HG03565 (cell line): ENCODE measurements around the gene MAP4K2.
A peak's percentile ranks its signal among the peaks of the same experiment; 100 is the strongest.

Source experiments
- ATAC-seq: cut with Tn5 transposase; IDR thresholded peaks from one replicate; pipeline ENCODE4 v1.9.1; 2021; ENCODE audit warnings: mild to moderate bottlenecking, moderate library complexity; ENCODE audit not compliant: unreplicated experiment

MAP4K2 gene

GRCh38 chr11:64794526-64794925, 8.5 kb downstream of the MAP4K2 start:
- ATAC-seq, result no peak

- no peak for ATAC-seq
Measured at GRCh38 chr11:64793271-64794160, 9.5 kb downstream of the MAP4K2 start.

GRCh38 chr11:64792482-64792881, 10.5 kb downstream of the MAP4K2 start:
- no peak for ATAC-seq

- ATAC-seq, result no peak
Measured at GRCh38 chr11:64791781-64792291, 11.2 kb downstream of the MAP4K2 start.

- no peak for ATAC-seq
Measured at GRCh38 chr11:64790205-64791095, 12.6 kb downstream of the MAP4K2 start.

GRCh38 chr11:64789331-64790204, 13.4 kb downstream of the MAP4K2 start:
- no peak for ATAC-seq

- ATAC-seq, result no peak
Measured at GRCh38 chr11:64788321-64789215, 14.4 kb downstream of the MAP4K2 start.

- no peak for ATAC-seq
Measured at GRCh38 chr11:64787526-64788320, 15.3 kb downstream of the MAP4K2 start.

GRCh38 chr11:64786308-64786707, 16.7 kb downstream of the MAP4K2 start:
- no peak for ATAC-seq

GRCh38 chr11:64784813-64785581, 18.0 kb downstream of the MAP4K2 start:
- ATAC-seq, result no peak

- ATAC-seq, result peak; percentile 66
Measured at GRCh38 chr11:64778473-64779298, 24.3 kb downstream of the MAP4K2 start, which contains the start of gene SF1. Gene SF1 (minus strand): TSS chr11:64778542. CDS start chr11:64778392, 150 bp downstream.

GRCh38 chr11:64778223-64778472, 24.9 kb downstream of the MAP4K2 start:
- no peak for ATAC-seq

- no peak for ATAC-seq
Measured at GRCh38 chr11:64777449-64778222, 25.4 kb downstream of the MAP4K2 start.

GRCh38 chr11:64776875-64777274, 26.1 kb downstream of the MAP4K2 start:
- ATAC-seq, result no peak

- ATAC-seq, result no peak
Measured at GRCh38 chr11:64776425-64776824, 26.6 kb downstream of the MAP4K2 start.

- no peak for ATAC-seq
Measured at GRCh38 chr11:64774144-64774543, 28.9 kb downstream of the MAP4K2 start.
